ENCODE data around the gene PHTF2.

DNA sequence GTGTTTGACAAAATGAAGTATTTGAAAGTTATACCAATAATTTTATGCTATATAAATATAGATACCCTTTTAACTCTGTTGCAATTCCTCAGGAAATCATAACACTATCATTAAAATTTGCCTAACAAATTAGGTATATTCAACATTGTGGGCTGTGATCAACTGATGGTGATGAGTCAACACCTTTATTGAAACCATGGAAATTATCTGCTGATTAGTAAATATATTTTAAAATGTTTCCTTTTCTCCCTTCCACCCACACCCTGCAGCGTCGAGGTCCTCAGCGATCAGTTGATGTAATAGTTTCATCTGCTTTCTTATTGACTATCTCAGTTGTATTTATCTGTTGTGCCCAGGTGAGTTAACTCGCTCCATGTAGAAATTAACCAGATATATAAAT is 143.9 kb downstream of the PHTF2 start:
- TF ChIP-seq, protein P1, sequence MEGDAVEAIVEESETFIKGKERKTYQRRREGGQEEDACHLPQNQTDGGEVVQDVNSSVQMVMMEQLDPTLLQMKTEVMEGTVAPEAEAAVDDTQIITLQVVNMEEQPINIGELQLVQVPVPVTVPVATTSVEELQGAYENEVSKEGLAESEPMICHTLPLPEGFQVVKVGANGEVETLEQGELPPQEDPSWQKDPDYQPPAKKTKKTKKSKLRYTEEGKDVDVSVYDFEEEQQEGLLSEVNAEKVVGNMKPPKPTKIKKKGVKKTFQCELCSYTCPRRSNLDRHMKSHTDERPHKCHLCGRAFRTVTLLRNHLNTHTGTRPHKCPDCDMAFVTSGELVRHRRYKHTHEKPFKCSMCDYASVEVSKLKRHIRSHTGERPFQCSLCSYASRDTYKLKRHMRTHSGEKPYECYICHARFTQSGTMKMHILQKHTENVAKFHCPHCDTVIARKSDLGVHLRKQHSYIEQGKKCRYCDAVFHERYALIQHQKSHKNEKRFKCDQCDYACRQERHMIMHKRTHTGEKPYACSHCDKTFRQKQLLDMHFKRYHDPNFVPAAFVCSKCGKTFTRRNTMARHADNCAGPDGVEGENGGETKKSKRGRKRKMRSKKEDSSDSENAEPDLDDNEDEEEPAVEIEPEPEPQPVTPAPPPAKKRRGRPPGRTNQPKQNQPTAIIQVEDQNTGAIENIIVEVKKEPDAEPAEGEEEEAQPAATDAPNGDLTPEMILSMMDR (IDR thresholded peaks at IDR 0.05): no peak
- TF ChIP-seq POLR2AphosphoS5 (IDR thresholded peaks at IDR 0.05): no peak
- no peak for TF ChIP-seq POLR2A (IDR thresholded peaks at IDR 0.05)
